CD14-positive monocyte (primary cell): ENCODE measurements around the gene PSD4. TPM values are rescaled to one million over a fixed set of nuclear protein-coding genes. Genes with fewer than 3 reads are reported as not detected.
A peak's percentile ranks its signal among the peaks of the same experiment; 100 is the strongest.

ENCODE experiments used
- DNase-seq, 3 donors: peaks; one replicate each; pipeline ENCODE4 v3.0.0-alpha.2; 2011 to 2022
- H2AFZ ChIP-seq: 2 replicates; pipeline ENCODE4 v1.6.0; 2012; ENCODE audit warnings: mild to moderate bottlenecking, low read depth, low read length, inconsistent platforms; ENCODE audit not compliant: insufficient read depth, poor library complexity, severe bottlenecking
- H3K27ac ChIP-seq, 2 donors: 1 replicate in 1 of 2; 2 replicates in 1 of 2; pipeline ENCODE4 v1.5.1; 2012 to 2013; ENCODE audit warnings: low read length in 2 of 2, control low read depth in 1 of 2, inconsistent platforms in 1 of 2, low read depth in 1 of 2, mild to moderate bottlenecking in 1 of 2
- H3K27me3 ChIP-seq, 2 donors: one replicate each; pipeline versions ENCODE4 v1.6.0 to v1.6.1; 2011 to 2013; ENCODE audit warnings: low read length in 2 of 2; ENCODE audit not compliant: control insufficient read depth in 2 of 2, insufficient read depth in 2 of 2
- H3K36me3 ChIP-seq, 2 donors: replicated peaks in 1 of 2; 1 replicate in 1 of 2; 2 replicates in 1 of 2; pipeline versions ENCODE4 v1.5.1 to v1.6.1; 2012 to 2013; ENCODE audit warnings: low read length in 2 of 2, control low read depth in 1 of 2, inconsistent platforms in 1 of 2, mild to moderate bottlenecking in 1 of 2; ENCODE audit not compliant: insufficient read depth in 2 of 2, control insufficient read depth in 1 of 2
- H3K4me1 ChIP-seq, 2 donors: 1 replicate in 1 of 2; 2 replicates in 1 of 2; pipeline versions ENCODE4 v1.5.1 to v1.6.1; 2012 to 2013; ENCODE audit warnings: low read length in 2 of 2, control low read depth in 1 of 2, inconsistent platforms in 1 of 2, mild to moderate bottlenecking in 1 of 2, moderate library complexity in 1 of 2; ENCODE audit not compliant: insufficient read depth in 2 of 2, control insufficient read depth in 1 of 2
- H3K4me2 ChIP-seq: replicated peaks from 2 replicates; pipeline ENCODE3; 2012; ENCODE audit warnings: low read length, moderate library complexity, mild to moderate bottlenecking; ENCODE audit not compliant: poor library complexity, severe bottlenecking; ENCODE audit errors: extremely low read depth
- H3K4me3 ChIP-seq, 3 experiments: fragments of 200-600 bp in 1 of 3; sonication (generic) in 1 of 3; replicated peaks in 1 of 3; 1 replicate in 2 of 3; 2 replicates in 1 of 3; pipeline ENCODE4 v1.5.1; 2011 to 2013; ENCODE audit warnings: low read length in 3 of 3, mild to moderate bottlenecking in 3 of 3, control low read depth in 2 of 3, low read depth in 2 of 3, inconsistent platforms in 1 of 3, moderate library complexity in 1 of 3
- H3K79me2 ChIP-seq: 2 replicates; pipeline ENCODE4 v1.6.0; 2012; ENCODE audit warnings: mild to moderate bottlenecking, control low read depth, inconsistent platforms, low read length, moderate library complexity; ENCODE audit not compliant: insufficient read depth
- H3K9ac ChIP-seq: 2 replicates; pipeline ENCODE4 v1.6.0; 2017; ENCODE audit warnings: low read length, mild to moderate bottlenecking; ENCODE audit not compliant: insufficient read depth, poor library complexity, severe bottlenecking
- H3K9me3 ChIP-seq, 2 donors: replicated peaks in 1 of 2; 1 replicate in 1 of 2; 2 replicates in 1 of 2; pipeline versions ENCODE4 v1.5.1 to v1.6.1; 2012 to 2013; ENCODE audit warnings: low read length in 2 of 2, control low read depth in 1 of 2; ENCODE audit not compliant: control insufficient read depth in 1 of 2, insufficient read depth in 1 of 2
- H4K20me1 ChIP-seq: 2 replicates; pipeline ENCODE4 v1.6.0; 2012; ENCODE audit warnings: mild to moderate bottlenecking, low read length, control low read depth, moderate library complexity; ENCODE audit not compliant: insufficient read depth
- H3K27ac Mint-ChIP-seq, 7 donors: one replicate each; pipeline ENCODE4 v1.8.0; 2020; ENCODE audit warnings: mild to moderate bottlenecking in 7 of 7, mixed read lengths in 7 of 7, moderate library complexity in 6 of 7, inconsistent platforms in 2 of 7
- H3K27me3 Mint-ChIP-seq, 3 donors: one replicate each; pipeline ENCODE4 v1.8.0; 2021 to 2022; ENCODE audit warnings: low read depth in 3 of 3, mild to moderate bottlenecking in 3 of 3, mixed read lengths in 3 of 3, moderate library complexity in 3 of 3, inconsistent platforms in 1 of 3
- H3K36me3 Mint-ChIP-seq, 2 donors: one replicate each; pipeline ENCODE4 v1.8.0; 2020; ENCODE audit warnings: mixed read lengths in 2 of 2, inconsistent platforms in 1 of 2, mild to moderate bottlenecking in 1 of 2
- H3K4me1 Mint-ChIP-seq: one replicate; pipeline ENCODE4 v1.8.0; 2020; ENCODE audit warnings: mild to moderate bottlenecking, mixed read lengths
- H3K4me3 Mint-ChIP-seq, 2 donors: one replicate each; pipeline ENCODE4 v1.8.0; 2020; ENCODE audit warnings: mild to moderate bottlenecking in 2 of 2, mixed read lengths in 2 of 2, moderate library complexity in 1 of 2
- H3K9me3 Mint-ChIP-seq, 7 donors: one replicate each; pipeline ENCODE4 v1.8.0; 2020 to 2022; ENCODE audit warnings: mixed read lengths in 7 of 7, mild to moderate bottlenecking in 6 of 7, moderate library complexity in 6 of 7, inconsistent platforms in 2 of 7
- WGBS: methylation state at CpG from one replicate; pipeline ENCODE4 v1.1.5; 2013; ENCODE audit warnings: missing lambda C conversion rate; ENCODE audit not compliant: insufficient coverage; 5-methylcytosine and 5-hydroxymethylcytosine counted together
- intact Hi-C, 2 donors: fragments of 100-400 bp; cut with micrococcal nuclease; formaldehyde crosslinking; loops; one replicate each; pipeline versions ENCODE4 v1.15.0 to v1.15.1; 2023
- polyA plus RNA-seq, 3 donors: library from polyadenylated mRNA; depleted of rRNA in 1 of 3; unstranded in 2 of 3; stranded (reverse) in 1 of 3; fragments of 300-500 nt in 2 of 3; fragments of >200 nt in 1 of 3; fragmentation: Illumina TruSeq in 2 of 3; gene quantifications; 1 replicate in 2 of 3; 2 replicates in 1 of 3; pipeline ENCODE4 v1.2.3, GENCODE V29; 2012 to 2021
- TF ChIP-seq, protein P1 (sequence below): fragments of 200-600 bp; IDR thresholded peaks from one replicate; pipeline ENCODE4 v1.8.0; 2022; ENCODE audit warnings: antibody characterized with exemption, mild to moderate bottlenecking

PSD4 gene
- polyA plus RNA-seq, 3 donors: 11.0 to 47.0 (median 18.2) TPM

- no peak for DNase-seq
- 93% methylated on average over 3 of the region's 4 CpGs for WGBS
- peaks cover 9% of the 10 kb centered on the region for H3K4me1 Mint-ChIP-seq
- peak overlapping the region in 1 of 2 donors; percentile 3 for H3K27ac ChIP-seq
- H3K4me3 ChIP-seq: no peak overlapping the region
- peaks cover 65 to 73% of the 10 kb centered on the region in 2 donors for H3K36me3 ChIP-seq
- no peaks in the 10 kb centered on the region for H3K9me3 Mint-ChIP-seq
- peaks cover 8 to 12% of the 10 kb centered on the region in 2 donors for H3K4me1 ChIP-seq
- H4K20me1 ChIP-seq: peaks cover 80% of the 10 kb centered on the region
- intact Hi-C loops: loop anchor here in 1 of 2 donors (5.0 kb wide), 1 partner anchor 172 kb away; no protein-coding TSS in a partner anchor
- H3K36me3 Mint-ChIP-seq: peaks cover 62 to 71% of the 10 kb centered on the region in 2 donors
- no peak overlapping the region for H3K4me2 ChIP-seq
- no peaks in the 10 kb centered on the region for H3K27me3 ChIP-seq
- H2AFZ ChIP-seq: no peak overlapping the region
- TF ChIP-seq, protein P1, sequence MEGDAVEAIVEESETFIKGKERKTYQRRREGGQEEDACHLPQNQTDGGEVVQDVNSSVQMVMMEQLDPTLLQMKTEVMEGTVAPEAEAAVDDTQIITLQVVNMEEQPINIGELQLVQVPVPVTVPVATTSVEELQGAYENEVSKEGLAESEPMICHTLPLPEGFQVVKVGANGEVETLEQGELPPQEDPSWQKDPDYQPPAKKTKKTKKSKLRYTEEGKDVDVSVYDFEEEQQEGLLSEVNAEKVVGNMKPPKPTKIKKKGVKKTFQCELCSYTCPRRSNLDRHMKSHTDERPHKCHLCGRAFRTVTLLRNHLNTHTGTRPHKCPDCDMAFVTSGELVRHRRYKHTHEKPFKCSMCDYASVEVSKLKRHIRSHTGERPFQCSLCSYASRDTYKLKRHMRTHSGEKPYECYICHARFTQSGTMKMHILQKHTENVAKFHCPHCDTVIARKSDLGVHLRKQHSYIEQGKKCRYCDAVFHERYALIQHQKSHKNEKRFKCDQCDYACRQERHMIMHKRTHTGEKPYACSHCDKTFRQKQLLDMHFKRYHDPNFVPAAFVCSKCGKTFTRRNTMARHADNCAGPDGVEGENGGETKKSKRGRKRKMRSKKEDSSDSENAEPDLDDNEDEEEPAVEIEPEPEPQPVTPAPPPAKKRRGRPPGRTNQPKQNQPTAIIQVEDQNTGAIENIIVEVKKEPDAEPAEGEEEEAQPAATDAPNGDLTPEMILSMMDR: no peak
- H3K79me2 ChIP-seq: no peaks in the 10 kb centered on the region
- no peak overlapping the region for H3K4me3 Mint-ChIP-seq
- no peaks in the 10 kb centered on the region for H3K9me3 ChIP-seq
- H3K9ac ChIP-seq: no peak overlapping the region
- peak overlapping the region in 4 of 7 donors; percentile 8 to 57 (median 44) for H3K27ac Mint-ChIP-seq
- no peaks in the 10 kb centered on the region for H3K27me3 Mint-ChIP-seq
Observed at GRCh38 chr2:113200236-113200635, 26.5 kb downstream of the PSD4 start.

- H3K4me1 ChIP-seq: peaks cover 8 to 12% of the 10 kb centered on the region in 2 donors
- no peak overlapping the region for H3K4me2 ChIP-seq
- no peak overlapping the region for H3K4me3 ChIP-seq
- no peaks in the 10 kb centered on the region for H3K9me3 ChIP-seq
- peaks cover 58 to 67% of the 10 kb centered on the region in 2 donors for H3K36me3 ChIP-seq
- H3K27me3 ChIP-seq: no peaks in the 10 kb centered on the region
- no peak overlapping the region for H2AFZ ChIP-seq
- peak overlapping the region in 1 of 2 donors; percentile 3 for H3K27ac ChIP-seq
- peak overlapping the region in 3 of 7 donors; percentile 47 to 71 (median 53) for H3K27ac Mint-ChIP-seq
- peaks cover 56 to 64% of the 10 kb centered on the region in 2 donors for H3K36me3 Mint-ChIP-seq
- peaks cover 80% of the 10 kb centered on the region for H4K20me1 ChIP-seq
- intact Hi-C loops: loop anchor here in 1 of 2 donors (5.0 kb wide), 1 partner anchor 171 kb away; no protein-coding TSS in a partner anchor
- no peaks in the 10 kb centered on the region for H3K79me2 ChIP-seq
- no peak overlapping the region for H3K9ac ChIP-seq
- no peak overlapping the region for H3K4me3 Mint-ChIP-seq
- TF ChIP-seq, protein P1: no peak
- H3K27me3 Mint-ChIP-seq: peaks cover 0 to 3% (median 0%) of the 10 kb centered on the region in 3 donors
- peaks cover 9% of the 10 kb centered on the region for H3K4me1 Mint-ChIP-seq
- DNase-seq: no peak
- WGBS: 98% methylated on average over 9 of the region's 17 CpGs
- H3K9me3 Mint-ChIP-seq: no peaks in the 10 kb centered on the region
Observed at GRCh38 chr2:113200736-113201490, 27.1 kb downstream of the PSD4 start.
